Neuronal stem cell (in vitro differentiated cells): ENCODE data around the gene UQCRFS1.
A peak's percentile ranks its signal among the peaks of the same experiment; 100 is the strongest.
"Not testable (repeated sequence)": the region's sequence is repeated elsewhere in the genome, so short reads cannot be mapped to it uniquely, and the experiment has no call there.

Experiments
- DNase-seq: peaks from one replicate; pipeline ENCODE4 v3.0.0-alpha.2; 2013; ENCODE audit warnings: low spot score
- H2AFZ ChIP-seq: one replicate; pipeline ENCODE4 v1.6.1; 2013; ENCODE audit warnings: mild to moderate bottlenecking, low read length, inconsistent platforms
- H2AK5ac ChIP-seq: 2 replicates; pipeline ENCODE4 v1.6.1; 2013; ENCODE audit warnings: low read depth, mild to moderate bottlenecking, inconsistent platforms, low read length, moderate library complexity, mixed read lengths
- H2BK120ac ChIP-seq: 2 replicates; pipeline ENCODE4 v1.6.1; 2013; ENCODE audit warnings: low read depth, mild to moderate bottlenecking, inconsistent platforms, low read length, moderate library complexity, mixed read lengths
- H2BK12ac ChIP-seq: one replicate; pipeline ENCODE4 v1.6.1; 2013; ENCODE audit warnings: low read length, inconsistent platforms
- H2BK15ac ChIP-seq: 2 replicates; pipeline ENCODE4 v1.6.1; 2013; ENCODE audit warnings: mild to moderate bottlenecking, low read length, inconsistent platforms, mixed read lengths
- H2BK5ac ChIP-seq: one replicate; pipeline ENCODE4 v1.6.1; 2013; ENCODE audit warnings: inconsistent platforms, mild to moderate bottlenecking, low read length, moderate library complexity
- H3K14ac ChIP-seq: one replicate; pipeline ENCODE4 v1.6.1; 2013; ENCODE audit warnings: low read length, inconsistent platforms
- H3K18ac ChIP-seq: 2 replicates; pipeline ENCODE4 v1.6.1; 2013; ENCODE audit warnings: low read length, inconsistent platforms
- H3K23ac ChIP-seq: 2 replicates; pipeline ENCODE4 v1.6.1; 2013; ENCODE audit warnings: low read depth, mild to moderate bottlenecking, mixed read lengths, low read length, inconsistent platforms; ENCODE audit not compliant: poor library complexity
- H3K27ac ChIP-seq: replicated peaks from 3 replicates; pipeline ENCODE4 v1.5.1; 2013; ENCODE audit warnings: low read length, inconsistent platforms
- H3K27me3 ChIP-seq, 3 experiments: 2 replicates each; pipeline ENCODE4 v1.6.1; 2013; ENCODE audit warnings: low read length in 3 of 3, mild to moderate bottlenecking in 2 of 3, inconsistent platforms in 1 of 3, low read depth in 1 of 3, mixed read lengths in 1 of 3, moderate library complexity in 1 of 3; ENCODE audit not compliant: control insufficient read depth in 3 of 3, insufficient read depth in 3 of 3
- H3K36me3 ChIP-seq, 2 donors: replicated peaks in 1 of 2; 2 replicates each; pipeline ENCODE4 v1.6.1; 2013; ENCODE audit warnings: low read length in 2 of 2; ENCODE audit not compliant: control insufficient read depth in 2 of 2, insufficient read depth in 2 of 2
- H3K4ac ChIP-seq: 2 replicates; pipeline ENCODE4 v1.6.1; 2013; ENCODE audit warnings: inconsistent platforms, mild to moderate bottlenecking, low read length, moderate library complexity
- H3K4me1 ChIP-seq, 2 donors: 1 replicate in 1 of 2; 2 replicates in 1 of 2; pipeline ENCODE4 v1.6.1; 2013; ENCODE audit warnings: low read length in 2 of 2, low read depth in 1 of 2; ENCODE audit not compliant: control insufficient read depth in 2 of 2, insufficient read depth in 1 of 2
- H3K4me2 ChIP-seq: one replicate; pipeline ENCODE4 v1.6.1; 2013; ENCODE audit warnings: mild to moderate bottlenecking, low read length, inconsistent platforms; ENCODE audit not compliant: insufficient read depth, poor library complexity, severe bottlenecking
- H3K4me3 ChIP-seq, 2 donors: 2 replicates each; pipeline ENCODE4 v1.5.1; 2013; ENCODE audit warnings: low read length in 2 of 2, mild to moderate bottlenecking in 2 of 2, inconsistent platforms in 1 of 2, moderate library complexity in 1 of 2
- H3K79me1 ChIP-seq: one replicate; pipeline ENCODE4 v1.6.1; 2013; ENCODE audit warnings: low read depth, mild to moderate bottlenecking, inconsistent platforms, low read length, moderate library complexity
- H3K9ac ChIP-seq: one replicate; pipeline ENCODE4 v1.6.1; 2013; ENCODE audit warnings: mild to moderate bottlenecking, low read depth, low read length, inconsistent platforms; ENCODE audit not compliant: poor library complexity
- H3K9me3 ChIP-seq, 2 donors: replicated peaks in 1 of 2; 2 replicates each; pipeline versions ENCODE3 to v1.6.1; 2013; ENCODE audit warnings: low read length in 2 of 2, mild to moderate bottlenecking in 2 of 2, inconsistent platforms in 1 of 2, low read depth in 1 of 2, mixed read lengths in 1 of 2, moderate library complexity in 1 of 2; ENCODE audit not compliant: control insufficient read depth in 2 of 2, insufficient read depth in 1 of 2
- H4K8ac ChIP-seq: one replicate; pipeline ENCODE4 v1.6.1; 2013; ENCODE audit warnings: low read depth, mild to moderate bottlenecking, inconsistent platforms, low read length, moderate library complexity
- H4K91ac ChIP-seq: one replicate; pipeline ENCODE4 v1.6.1; 2013; ENCODE audit warnings: low read length, low read depth, mild to moderate bottlenecking, inconsistent platforms; ENCODE audit not compliant: poor library complexity
- WGBS, 2 donors: extraction: QIAGEN DNeasy Blood & Tissue Kit; methylation state at CpG; one replicate each; pipeline ENCODE4 v1.1.7; 2013; ENCODE audit warnings: missing lambda C conversion rate in 2 of 2, mixed read lengths in 1 of 2; ENCODE audit not compliant: insufficient read length in 2 of 2, insufficient replicate concordance in 1 of 2; ENCODE audit errors: extremely low coverage in 2 of 2; 5-methylcytosine and 5-hydroxymethylcytosine counted together

Gene UQCRFS1

DNA sequence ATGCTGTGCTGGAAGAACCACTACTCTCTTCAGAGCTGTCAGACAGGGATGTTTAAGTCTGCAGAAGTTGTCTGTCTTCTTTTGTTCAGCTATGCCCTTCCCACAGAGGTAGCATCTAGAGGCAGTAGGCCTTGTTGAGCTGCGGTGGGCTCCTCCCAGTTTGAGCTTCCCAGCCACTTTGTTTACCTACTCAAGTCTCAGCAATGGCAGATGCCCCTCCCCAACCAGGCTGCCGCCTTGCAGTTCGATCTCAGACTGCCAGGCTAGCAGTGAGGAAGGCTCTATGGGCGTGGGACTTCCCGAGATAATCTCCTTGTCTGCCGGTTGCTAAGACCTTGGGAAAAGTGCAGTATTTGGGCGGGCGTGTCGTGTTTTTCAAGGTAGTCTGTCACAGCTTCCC, 42.1 kb upstream of the UQCRFS1 start:
- Histone ChIP-seq H3K36me3 (no peaks in the 10 kb centered on the region), H3K27ac (no peak overlapping the region), H2BK15ac (no peak overlapping the region), H3K79me1 (no peaks in the 10 kb centered on the region), H3K18ac (no peak overlapping the region), H2AFZ (no peak overlapping the region), H3K4me3 (no peak overlapping the region), H3K4me2 (no peak overlapping the region), H4K8ac (peak overlapping the region; percentile 17), H2BK12ac (no peak overlapping the region), H3K14ac (no peak overlapping the region), H3K4ac (no peak overlapping the region), H2BK5ac (no peak overlapping the region), H3K23ac (peak overlapping the region; percentile 85), H3K9me3 (no peaks in the 10 kb centered on the region), H2BK120ac (no peak overlapping the region), H3K27me3 (no peaks in the 10 kb centered on the region), H2AK5ac (no peak overlapping the region), H3K4me1 (no peaks in the 10 kb centered on the region), H3K9ac (no peak overlapping the region), H4K91ac (no peak overlapping the region)
- no peak for DNase-seq
- no CpG with 5 or more reads among the region's 9 CpGs for WGBS, 2 donors

DNA sequence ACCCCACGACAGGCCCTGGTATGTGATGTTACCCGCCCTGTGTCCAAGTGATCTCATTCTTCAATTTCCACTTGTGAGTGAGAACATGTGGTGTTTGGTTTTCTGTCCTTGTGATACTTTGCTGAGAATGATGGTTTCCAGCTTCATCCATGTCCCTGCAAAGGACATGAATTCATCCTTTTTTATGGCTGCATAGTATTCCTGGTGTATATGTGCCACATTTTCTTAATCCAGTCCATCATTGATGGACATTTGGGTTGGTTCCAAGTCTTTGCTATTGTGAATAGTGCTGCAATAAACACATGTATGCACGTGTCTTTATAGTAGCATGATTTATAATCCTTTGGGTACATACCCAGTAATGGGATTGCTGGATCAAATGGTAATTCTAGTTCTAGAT, 36.8 kb upstream of the UQCRFS1 start:
- H3K79me1 ChIP-seq, H3K14ac ChIP-seq, H2BK15ac ChIP-seq, H2BK12ac ChIP-seq, H4K91ac ChIP-seq, H3K9ac ChIP-seq, H2BK120ac ChIP-seq, H2BK5ac ChIP-seq, H3K9me3 ChIP-seq, H3K36me3 ChIP-seq, H3K23ac ChIP-seq, H3K4me1 ChIP-seq, DNase-seq, H4K8ac ChIP-seq, H3K4ac ChIP-seq, H3K18ac ChIP-seq, H2AK5ac ChIP-seq, H3K4me3 ChIP-seq, H3K4me2 ChIP-seq, H3K27ac ChIP-seq, H2AFZ ChIP-seq: not testable (repeated sequence)
- WGBS, 2 donors = no CpG with 5 or more reads among the region's 3 CpGs
- peaks cover 0 to 17% (median 0%) of the 10 kb centered on the region in 3 experiments for H3K27me3 ChIP-seq

- no peak overlapping the region for H3K4me2 ChIP-seq
- no peak overlapping the region for H4K8ac ChIP-seq
- no peak overlapping the region for H3K27ac ChIP-seq
- H3K4ac ChIP-seq = no peak overlapping the region
- H2BK12ac ChIP-seq = no peak overlapping the region
- no peak overlapping the region for H3K9ac ChIP-seq
- H3K23ac ChIP-seq = no peak overlapping the region
- DNase-seq = no peak
- H4K91ac ChIP-seq = no peak overlapping the region
- no peak overlapping the region for H3K4me3 ChIP-seq
- H2BK5ac ChIP-seq = no peak overlapping the region
- H3K4me1 ChIP-seq = peaks cover 0 to 1% of the 10 kb centered on the region in 2 donors
- H3K14ac ChIP-seq = no peak overlapping the region
- no peak overlapping the region for H2BK120ac ChIP-seq
- H3K79me1 ChIP-seq = no peaks in the 10 kb centered on the region
- no peaks in the 10 kb centered on the region for H3K36me3 ChIP-seq
- peaks cover 0 to 17% (median 0%) of the 10 kb centered on the region in 3 experiments for H3K27me3 ChIP-seq
- H3K9me3 ChIP-seq = no peaks in the 10 kb centered on the region
- peak overlapping the region; percentile 77 for H2AFZ ChIP-seq
- H3K18ac ChIP-seq = no peak overlapping the region
- WGBS, 2 donors = no CpG with 5 or more reads among the region's 9 CpGs
- no peak overlapping the region for H2AK5ac ChIP-seq
- H2BK15ac ChIP-seq = no peak overlapping the region
These were observed 35.4 kb upstream of the UQCRFS1 start for GRCh38 chr19:29248332-29248844.

DNA sequence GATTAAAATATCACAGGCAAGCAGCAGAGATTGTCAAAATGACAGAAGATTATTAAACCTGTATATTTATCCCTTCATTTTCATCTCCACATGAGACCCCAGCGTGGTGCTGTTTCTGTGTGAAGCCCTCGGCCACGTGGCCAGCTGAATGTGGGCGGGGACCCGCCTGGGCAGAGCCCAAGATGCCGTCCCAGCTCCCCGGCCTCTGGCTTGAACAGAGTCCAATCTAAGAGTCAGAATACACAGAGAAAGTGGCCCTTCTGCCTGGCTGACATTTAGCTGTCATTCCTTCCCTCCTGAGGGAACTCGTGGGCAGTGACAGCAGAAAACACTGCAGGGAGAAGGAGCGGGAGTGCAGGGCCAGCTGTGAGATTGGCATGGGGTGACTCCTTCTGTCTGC, 34.9 kb upstream of the UQCRFS1 start:
- H2BK12ac ChIP-seq = no peak overlapping the region
- no CpG with 5 or more reads among the region's 9 CpGs for WGBS, 2 donors
- DNase-seq = no peak

More for the DNA sequence above, 34.9 kb upstream of the UQCRFS1 start:
- Histone ChIP-seq H4K8ac (no peak overlapping the region), H3K27me3 (peaks cover 0 to 20% (median 0%) of the 10 kb centered on the region in 3 experiments), H3K4me2 (no peak overlapping the region), H3K79me1 (no peaks in the 10 kb centered on the region), H3K4ac (no peak overlapping the region), H2BK15ac (no peak overlapping the region), H3K36me3 (no peaks in the 10 kb centered on the region), H3K14ac (no peak overlapping the region), H2AK5ac (no peak overlapping the region), H3K23ac (no peak overlapping the region), H3K18ac (no peak overlapping the region), H2BK5ac (no peak overlapping the region), H3K27ac (no peak overlapping the region), H2AFZ (peak overlapping the region; percentile 77), H2BK120ac (no peak overlapping the region), H3K4me3 (no peak overlapping the region), H3K9me3 (no peaks in the 10 kb centered on the region), H3K9ac (no peak overlapping the region), H3K4me1 (peaks cover 0 to 1% of the 10 kb centered on the region in 2 donors), H4K91ac (no peak overlapping the region)
